ENCODE measurements around the gene ECHDC3. TPM values are rescaled to one million over a fixed set of nuclear protein-coding genes. Genes with fewer than 3 reads are reported as not detected.

ECHDC3 gene
- total and polyA plus RNA-seq, 2 donors (not counting 3 experiments of a cell fraction or from before 2014, with no cell fraction given) = 6.0 to 7.3 TPM

- Histone ChIP-seq H3K27me3 (ENCODE audit: control insufficient read depth in 2 of 2, insufficient read depth in 2 of 2, low read length in 2 of 2) (peaks cover 0 to 3% of the 10 kb centered on the region in 2 experiments), H4K20me1 (replicated peaks; ENCODE audit: control insufficient read depth, extremely low read depth, insufficient read depth, low read length) (no peaks in the 10 kb centered on the region), H3K36me3 (ENCODE audit: control insufficient read depth in 2 of 2, extremely low read depth in 1 of 2, insufficient read depth in 2 of 2, low read length in 2 of 2) (no peaks in the 10 kb centered on the region), H3K9me3 (replicated peaks; ENCODE audit: control insufficient read depth, insufficient read depth, low read length) (no peaks in the 10 kb centered on the region), H2AFZ (ENCODE audit: low read depth, low read length) (no peak overlapping the region), H3K4me3 (replicated peaks in 1 of 3; ENCODE audit: insufficient read depth in 1 of 3, low read depth in 1 of 3, low read length in 3 of 3) (no peak overlapping the region), H3K79me2 (ENCODE audit: control insufficient read depth, insufficient read depth, low read length) (no peaks in the 10 kb centered on the region), H3K9ac (replicated peaks; ENCODE audit: extremely low read depth, insufficient read depth, low read length) (no peak overlapping the region), H3K4me1 (ENCODE audit: control insufficient read depth, extremely low read depth, insufficient read depth, low read length) (no peaks in the 10 kb centered on the region), H3K27ac (ENCODE audit: insufficient read depth, low read depth, low read length) (no peak overlapping the region), H3K9me1 (replicated peaks; ENCODE audit: control insufficient read depth, extremely low read depth, insufficient read depth, low read length) (no peaks in the 10 kb centered on the region), H3K4me2 (ENCODE audit: insufficient read depth, low read length) (no peak overlapping the region)
- dilution Hi-C loops (cut with MboI; ENCODE audit: extremely low pct_ligation_motif_present, low sequenced_read_pairs) = no loop called here
- TF ChIP-seq POLR2A (IDR thresholded peaks at IDR 0.05; ENCODE audit: low read depth, low read length) = no peak
- TF ChIP-seq POLR2AphosphoS5 (IDR thresholded peaks at IDR 0.05; ENCODE audit: insufficient read depth, low read depth, low read length) = no peak
- TF ChIP-seq EZH2 (IDR thresholded peaks at IDR 0.05; ENCODE audit: borderline replicate concordance, low read depth, low read length, severe bottlenecking) = no peak
- no peak for TF ChIP-seq JUN (IDR thresholded peaks at IDR 0.05; ENCODE audit: borderline replicate concordance, insufficient read depth, insufficient read length, low read depth)
- no peak for TF ChIP-seq GATA2 (IDR thresholded peaks at IDR 0.05; ENCODE audit: insufficient read depth, insufficient read length, low read depth, low read length)
- TF ChIP-seq, protein P1, sequence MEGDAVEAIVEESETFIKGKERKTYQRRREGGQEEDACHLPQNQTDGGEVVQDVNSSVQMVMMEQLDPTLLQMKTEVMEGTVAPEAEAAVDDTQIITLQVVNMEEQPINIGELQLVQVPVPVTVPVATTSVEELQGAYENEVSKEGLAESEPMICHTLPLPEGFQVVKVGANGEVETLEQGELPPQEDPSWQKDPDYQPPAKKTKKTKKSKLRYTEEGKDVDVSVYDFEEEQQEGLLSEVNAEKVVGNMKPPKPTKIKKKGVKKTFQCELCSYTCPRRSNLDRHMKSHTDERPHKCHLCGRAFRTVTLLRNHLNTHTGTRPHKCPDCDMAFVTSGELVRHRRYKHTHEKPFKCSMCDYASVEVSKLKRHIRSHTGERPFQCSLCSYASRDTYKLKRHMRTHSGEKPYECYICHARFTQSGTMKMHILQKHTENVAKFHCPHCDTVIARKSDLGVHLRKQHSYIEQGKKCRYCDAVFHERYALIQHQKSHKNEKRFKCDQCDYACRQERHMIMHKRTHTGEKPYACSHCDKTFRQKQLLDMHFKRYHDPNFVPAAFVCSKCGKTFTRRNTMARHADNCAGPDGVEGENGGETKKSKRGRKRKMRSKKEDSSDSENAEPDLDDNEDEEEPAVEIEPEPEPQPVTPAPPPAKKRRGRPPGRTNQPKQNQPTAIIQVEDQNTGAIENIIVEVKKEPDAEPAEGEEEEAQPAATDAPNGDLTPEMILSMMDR (IDR thresholded peaks at IDR 0.05; ENCODE audit: extremely low read depth in 1 of 2, insufficient read depth in 1 of 2, low read depth in 1 of 2, low read length in 2 of 2) = no peak
- no peak for TF ChIP-seq MAX (IDR thresholded peaks at IDR 0.05; ENCODE audit: insufficient read depth, insufficient read length)
- no peak for TF ChIP-seq FOS (IDR thresholded peaks at IDR 0.05; ENCODE audit: borderline replicate concordance, insufficient read depth, low read length)
- TF ChIP-seq MYC (IDR thresholded peaks at IDR 0.05; ENCODE audit: low read depth, low read length) = no peak
- intact Hi-C loops (cut with micrococcal nuclease) = no loop called here
- BruUV-seq (replicated peaks) = no TSS peak
- ChIA-PET CTCF (interaction anchor here (0.9 to 1.5 kb wide), 3 partner anchors 37 to 195 kb away, joined by 3 to 4 read pairs (median 3); no protein-coding TSS in a partner anchor), POLR2A (no interaction called here)
- FAIRE-seq (no peak), DNase-seq (ENCODE audit: low read depth, low spot score) (no peak)
Observed at GRCh38 chr10:11720260-11720741, 21.9 kb upstream of the ECHDC3 start.
